Liver (tissue), 9 donors: Measurements from ENCODE around the gene AGT. TPM values are rescaled to one million over a fixed set of nuclear protein-coding genes. Genes with fewer than 3 reads are reported as not detected.

Experiments used
- DNase-seq: peaks from one replicate; pipeline ENCODE4 v3.0.0-alpha.2; 2017; ENCODE audit warnings: low spot score
- H3K27ac ChIP-seq, 2 donors: one replicate each; pipeline ENCODE4 v1.7.0; 2013; ENCODE audit warnings: inconsistent platforms in 2 of 2, low read length in 2 of 2, control low read depth in 1 of 2, low read depth in 1 of 2, mild to moderate bottlenecking in 1 of 2
- H3K27me3 ChIP-seq, 4 donors: one replicate each; pipeline versions ENCODE4 v1.6.1 to v1.7.0; 2013; ENCODE audit warnings: low read length in 3 of 4, inconsistent platforms in 1 of 4, mild to moderate bottlenecking in 1 of 4, moderate library complexity in 1 of 4; ENCODE audit not compliant: control insufficient read depth in 4 of 4, insufficient read depth in 4 of 4
- H3K36me3 ChIP-seq, 4 donors: one replicate each; pipeline versions ENCODE4 v1.6.1 to v1.7.0; 2013; ENCODE audit warnings: low read length in 3 of 4, mild to moderate bottlenecking in 3 of 4, low read depth in 1 of 4, moderate library complexity in 1 of 4; ENCODE audit not compliant: control insufficient read depth in 4 of 4, insufficient read depth in 3 of 4
- H3K4me1 ChIP-seq, 4 donors: one replicate each; pipeline versions ENCODE4 v1.6.1 to v1.7.0; 2013; ENCODE audit warnings: low read length in 3 of 4, mild to moderate bottlenecking in 3 of 4, moderate library complexity in 1 of 4; ENCODE audit not compliant: control insufficient read depth in 4 of 4, insufficient read depth in 4 of 4
- H3K4me3 ChIP-seq, 3 donors: one replicate each; pipeline versions ENCODE4 v1.6.1 to v1.7.0; 2013; ENCODE audit warnings: low read length in 3 of 3, control low read depth in 1 of 3, low read depth in 1 of 3, mild to moderate bottlenecking in 1 of 3
- H3K9ac ChIP-seq, 2 donors: one replicate each; pipeline ENCODE4 v1.7.0; 2013; ENCODE audit warnings: low read length in 2 of 2, mild to moderate bottlenecking in 2 of 2, moderate library complexity in 2 of 2, control low read depth in 1 of 2, low read depth in 1 of 2
- H3K9me3 ChIP-seq, 4 donors: one replicate each; pipeline versions ENCODE4 v1.6.1 to v1.7.0; 2013; ENCODE audit warnings: low read length in 3 of 4; ENCODE audit not compliant: control insufficient read depth in 4 of 4
- EGR1 ChIP-seq, 2 donors: IDR thresholded peaks; 2 replicates each; pipeline ENCODE4 v1.6.1; 2016 to 2018; ENCODE audit warnings: antibody characterized with exemption in 2 of 2, low read depth in 2 of 2
- FOXA1 ChIP-seq: IDR thresholded peaks from 2 replicates; pipeline ENCODE4 v1.6.1; 2016; ENCODE audit warnings: antibody characterized with exemption
- FOXA2 ChIP-seq: IDR thresholded peaks from 2 replicates; pipeline ENCODE4 v1.6.1; 2016; ENCODE audit warnings: antibody characterized with exemption
- GABPA ChIP-seq, 2 donors: IDR thresholded peaks in 1 of 2; conservative IDR thresholded peaks in 1 of 2; 2 replicates each; pipeline ENCODE4 v1.6.1; 2016; ENCODE audit warnings: antibody characterized with exemption in 2 of 2, mild to moderate bottlenecking in 1 of 2, moderate library complexity in 1 of 2
- HNF4A ChIP-seq, 2 donors: conservative IDR thresholded peaks; 2 replicates each; pipeline ENCODE4 v1.6.1; 2016; ENCODE audit warnings: antibody characterized with exemption in 2 of 2, mild to moderate bottlenecking in 2 of 2
- JUND ChIP-seq, 2 donors: IDR thresholded peaks; 2 replicates each; pipeline ENCODE4 v1.6.1; 2016; ENCODE audit warnings: antibody characterized with exemption in 2 of 2
- NR2F2 ChIP-seq: IDR thresholded peaks from 2 replicates; pipeline ENCODE4 v1.6.1; 2016; ENCODE audit warnings: antibody characterized with exemption
- RXRA ChIP-seq, 2 donors: IDR thresholded peaks; 2 replicates each; pipeline ENCODE4 v1.6.1; 2017 to 2018; ENCODE audit warnings: antibody characterized with exemption in 2 of 2, mild to moderate bottlenecking in 1 of 2
- SP1 ChIP-seq: IDR thresholded peaks from 2 replicates; pipeline ENCODE4 v1.6.1; 2018; ENCODE audit warnings: antibody characterized with exemption, mild to moderate bottlenecking
- WGBS: extraction: QIAGEN DNeasy Blood & Tissue Kit; methylation state at CpG from one replicate; pipeline ENCODE4 v1.1.7; 2013; 5-methylcytosine and 5-hydroxymethylcytosine counted together
- polyA plus RNA-seq, 2 donors: library from polyadenylated mRNA; stranded (reverse) in 1 of 2; unstranded in 1 of 2; fragments of 200-250 nt in 1 of 2; fragments of >200 nt in 1 of 2; fragmentation: Nextera tagmentation in 1 of 2; extraction: Ambion mirVana in 1 of 2; gene quantifications; one replicate each; pipeline versions ENCODE4 v1.2.1 to v1.2.3, GENCODE V29; 2013 to 2015
- total RNA-seq, 2 donors: library from RNA; depleted of rRNA; stranded (reverse); fragments of >200 nt; gene quantifications; one replicate each; pipeline ENCODE4 v1.2.3, GENCODE V29; 2014
- TF ChIP-seq, protein P1 (sequence below): IDR thresholded peaks from 2 replicates; pipeline ENCODE4 v1.6.1; 2016; ENCODE audit warnings: antibody characterized with exemption
- TF ChIP-seq, protein P2 (sequence below): IDR thresholded peaks from 2 replicates; pipeline ENCODE4 v1.6.1; 2016; ENCODE audit warnings: antibody characterized with exemption, mild to moderate bottlenecking
- TF ChIP-seq, protein P3 (sequence below): IDR thresholded peaks from 2 replicates; pipeline ENCODE4 v1.6.1; 2016; ENCODE audit warnings: antibody characterized with exemption
- TF ChIP-seq, protein P4 (sequence below): fragments of 150-350 bp; IDR thresholded peaks from 2 replicates; pipeline ENCODE4 v1.5.1; 2017; ENCODE audit warnings: improper control_type of control experiment, low read depth, low read length; ENCODE audit not compliant: missing input control
- donor health status: healthy.
- donor health status: healthy.
- donor health status: healthy.
- donor health status: healthy.
- donor health status: healthy.

The AGT gene
- total and polyA plus RNA-seq, 4 donors: 1,430 to 5,119 (median 2,089) TPM

DNA sequence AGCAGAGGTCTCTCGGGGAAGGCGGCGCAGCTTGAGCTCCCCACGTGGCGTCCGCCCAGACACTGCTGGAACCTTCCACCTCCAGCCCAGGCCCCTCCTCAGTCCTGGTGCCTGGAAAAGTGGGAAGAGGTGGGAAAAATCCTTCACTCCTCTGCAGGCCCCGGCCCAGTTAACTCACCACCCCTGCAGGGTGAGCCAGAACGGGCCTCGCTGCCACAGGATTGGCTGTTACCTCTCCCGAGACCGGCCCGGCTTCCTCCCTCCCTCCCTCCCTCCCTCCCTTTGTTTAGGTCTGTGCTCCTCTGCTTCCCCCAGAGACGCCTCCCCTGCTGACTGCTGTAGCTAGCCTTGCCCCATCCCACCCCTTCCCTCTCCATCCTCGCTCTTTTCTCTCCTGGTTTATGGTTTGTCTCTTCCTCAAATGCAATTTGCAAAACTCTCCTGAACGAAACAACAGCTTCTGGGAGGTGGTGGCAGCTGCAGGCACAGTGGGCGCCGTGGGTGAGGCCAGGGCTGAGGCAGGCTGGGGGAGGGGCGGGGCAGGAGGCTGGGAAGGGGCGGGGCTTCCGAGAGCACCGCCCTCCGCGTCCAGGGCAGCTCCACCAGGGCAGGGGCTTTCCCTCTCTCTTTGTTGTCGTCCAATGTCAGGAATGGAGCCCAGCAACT lies 39.8 kb upstream of the AGT start:
- no peak overlapping the region for H3K4me3 ChIP-seq
- H3K9ac ChIP-seq: no peak overlapping the region

DNA sequence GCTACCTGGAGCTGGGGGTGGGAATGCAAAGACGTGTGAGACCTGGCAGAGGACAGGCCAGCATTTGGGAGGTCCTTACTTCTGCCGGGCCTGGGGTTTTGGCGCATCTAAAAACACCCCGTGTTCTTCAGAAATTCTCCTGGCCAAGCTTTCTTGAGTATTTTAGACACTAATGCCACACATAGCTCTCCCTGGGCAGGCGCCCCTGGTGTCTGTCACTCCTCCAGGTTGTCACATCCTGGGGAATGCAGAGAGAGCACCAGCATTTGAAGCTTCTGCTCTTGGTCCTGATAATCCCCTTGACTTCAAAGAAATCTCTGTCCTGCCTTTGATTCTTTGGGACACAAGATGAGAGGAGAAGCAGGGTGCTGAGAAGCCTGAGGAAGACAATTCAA lies 39.3 kb upstream of the AGT start:
- H3K9me3 ChIP-seq: no peaks in the 10 kb centered on the region
- WGBS: 92% methylated on average over 5 of the region's 5 CpGs
- H3K27me3 ChIP-seq: no peaks in the 10 kb centered on the region
- H3K4me1 ChIP-seq: no peaks in the 10 kb centered on the region
- H3K9ac ChIP-seq: no peak overlapping the region
- no peaks in the 10 kb centered on the region for H3K36me3 ChIP-seq
- no peak overlapping the region for H3K4me3 ChIP-seq
- no peak for DNase-seq
- H3K27ac ChIP-seq: no peak overlapping the region
- no peak for TF ChIP-seq EGR1 (IDR thresholded peaks at IDR 0.05; ENCODE audit: low read depth in 2 of 2)
- TF ChIP-seq NR2F2: no peak
- TF ChIP-seq JUND (IDR thresholded peaks at IDR 0.05): no peak
- TF ChIP-seq GABPA (IDR thresholded peaks at IDR 0.05 in 1 of 2, conservative IDR thresholded peaks at IDR 0.05 in 1 of 2): no peak
- TF ChIP-seq, protein P1, sequence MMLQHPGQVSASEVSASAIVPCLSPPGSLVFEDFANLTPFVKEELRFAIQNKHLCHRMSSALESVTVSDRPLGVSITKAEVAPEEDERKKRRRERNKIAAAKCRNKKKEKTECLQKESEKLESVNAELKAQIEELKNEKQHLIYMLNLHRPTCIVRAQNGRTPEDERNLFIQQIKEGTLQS: no peak
- TF ChIP-seq, protein P2, sequence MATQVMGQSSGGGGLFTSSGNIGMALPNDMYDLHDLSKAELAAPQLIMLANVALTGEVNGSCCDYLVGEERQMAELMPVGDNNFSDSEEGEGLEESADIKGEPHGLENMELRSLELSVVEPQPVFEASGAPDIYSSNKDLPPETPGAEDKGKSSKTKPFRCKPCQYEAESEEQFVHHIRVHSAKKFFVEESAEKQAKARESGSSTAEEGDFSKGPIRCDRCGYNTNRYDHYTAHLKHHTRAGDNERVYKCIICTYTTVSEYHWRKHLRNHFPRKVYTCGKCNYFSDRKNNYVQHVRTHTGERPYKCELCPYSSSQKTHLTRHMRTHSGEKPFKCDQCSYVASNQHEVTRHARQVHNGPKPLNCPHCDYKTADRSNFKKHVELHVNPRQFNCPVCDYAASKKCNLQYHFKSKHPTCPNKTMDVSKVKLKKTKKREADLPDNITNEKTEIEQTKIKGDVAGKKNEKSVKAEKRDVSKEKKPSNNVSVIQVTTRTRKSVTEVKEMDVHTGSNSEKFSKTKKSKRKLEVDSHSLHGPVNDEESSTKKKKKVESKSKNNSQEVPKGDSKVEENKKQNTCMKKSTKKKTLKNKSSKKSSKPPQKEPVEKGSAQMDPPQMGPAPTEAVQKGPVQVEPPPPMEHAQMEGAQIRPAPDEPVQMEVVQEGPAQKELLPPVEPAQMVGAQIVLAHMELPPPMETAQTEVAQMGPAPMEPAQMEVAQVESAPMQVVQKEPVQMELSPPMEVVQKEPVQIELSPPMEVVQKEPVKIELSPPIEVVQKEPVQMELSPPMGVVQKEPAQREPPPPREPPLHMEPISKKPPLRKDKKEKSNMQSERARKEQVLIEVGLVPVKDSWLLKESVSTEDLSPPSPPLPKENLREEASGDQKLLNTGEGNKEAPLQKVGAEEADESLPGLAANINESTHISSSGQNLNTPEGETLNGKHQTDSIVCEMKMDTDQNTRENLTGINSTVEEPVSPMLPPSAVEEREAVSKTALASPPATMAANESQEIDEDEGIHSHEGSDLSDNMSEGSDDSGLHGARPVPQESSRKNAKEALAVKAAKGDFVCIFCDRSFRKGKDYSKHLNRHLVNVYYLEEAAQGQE: no peak
- TF ChIP-seq HNF4A (conservative IDR thresholded peaks at IDR 0.05): no peak
- no peak for TF ChIP-seq FOXA2
- TF ChIP-seq, protein P3, sequence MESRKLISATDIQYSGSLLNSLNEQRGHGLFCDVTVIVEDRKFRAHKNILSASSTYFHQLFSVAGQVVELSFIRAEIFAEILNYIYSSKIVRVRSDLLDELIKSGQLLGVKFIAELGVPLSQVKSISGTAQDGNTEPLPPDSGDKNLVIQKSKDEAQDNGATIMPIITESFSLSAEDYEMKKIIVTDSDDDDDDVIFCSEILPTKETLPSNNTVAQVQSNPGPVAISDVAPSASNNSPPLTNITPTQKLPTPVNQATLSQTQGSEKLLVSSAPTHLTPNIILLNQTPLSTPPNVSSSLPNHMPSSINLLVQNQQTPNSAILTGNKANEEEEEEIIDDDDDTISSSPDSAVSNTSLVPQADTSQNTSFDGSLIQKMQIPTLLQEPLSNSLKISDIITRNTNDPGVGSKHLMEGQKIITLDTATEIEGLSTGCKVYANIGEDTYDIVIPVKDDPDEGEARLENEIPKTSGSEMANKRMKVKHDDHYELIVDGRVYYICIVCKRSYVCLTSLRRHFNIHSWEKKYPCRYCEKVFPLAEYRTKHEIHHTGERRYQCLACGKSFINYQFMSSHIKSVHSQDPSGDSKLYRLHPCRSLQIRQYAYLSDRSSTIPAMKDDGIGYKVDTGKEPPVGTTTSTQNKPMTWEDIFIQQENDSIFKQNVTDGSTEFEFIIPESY: no peak
- no peak for TF ChIP-seq SP1

More for the DNA sequence above, 39.8 kb upstream of the AGT start:
- H3K9me3 ChIP-seq: no peaks in the 10 kb centered on the region
- peak; percentile 61 for DNase-seq
- no peaks in the 10 kb centered on the region for H3K36me3 ChIP-seq
- WGBS: 46% methylated on average over 24 of the region's 24 CpGs
- TF ChIP-seq, protein P2: no peak
- TF ChIP-seq, protein P3: no peak
- TF ChIP-seq RXRA (IDR thresholded peaks at IDR 0.05): no peak
- TF ChIP-seq FOXA2: no peak
- TF ChIP-seq, protein P4, sequence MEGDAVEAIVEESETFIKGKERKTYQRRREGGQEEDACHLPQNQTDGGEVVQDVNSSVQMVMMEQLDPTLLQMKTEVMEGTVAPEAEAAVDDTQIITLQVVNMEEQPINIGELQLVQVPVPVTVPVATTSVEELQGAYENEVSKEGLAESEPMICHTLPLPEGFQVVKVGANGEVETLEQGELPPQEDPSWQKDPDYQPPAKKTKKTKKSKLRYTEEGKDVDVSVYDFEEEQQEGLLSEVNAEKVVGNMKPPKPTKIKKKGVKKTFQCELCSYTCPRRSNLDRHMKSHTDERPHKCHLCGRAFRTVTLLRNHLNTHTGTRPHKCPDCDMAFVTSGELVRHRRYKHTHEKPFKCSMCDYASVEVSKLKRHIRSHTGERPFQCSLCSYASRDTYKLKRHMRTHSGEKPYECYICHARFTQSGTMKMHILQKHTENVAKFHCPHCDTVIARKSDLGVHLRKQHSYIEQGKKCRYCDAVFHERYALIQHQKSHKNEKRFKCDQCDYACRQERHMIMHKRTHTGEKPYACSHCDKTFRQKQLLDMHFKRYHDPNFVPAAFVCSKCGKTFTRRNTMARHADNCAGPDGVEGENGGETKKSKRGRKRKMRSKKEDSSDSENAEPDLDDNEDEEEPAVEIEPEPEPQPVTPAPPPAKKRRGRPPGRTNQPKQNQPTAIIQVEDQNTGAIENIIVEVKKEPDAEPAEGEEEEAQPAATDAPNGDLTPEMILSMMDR: no peak
- TF ChIP-seq FOXA1: no peak
- H3K27ac ChIP-seq: no peak overlapping the region
- no peaks in the 10 kb centered on the region for H3K4me1 ChIP-seq
- H3K27me3 ChIP-seq: no peaks in the 10 kb centered on the region
